Lower leg skin (tissue), 4 donors: ENCODE results near the gene GPRASP3. TPM values are rescaled to one million over a fixed set of nuclear protein-coding genes. Genes with fewer than 3 reads are reported as not detected.

Experiments
- DNase-seq, 2 donors: peaks; one replicate each; pipeline ENCODE4 v3.0.0-alpha.2; 2019; ENCODE audit warnings: low spot score in 2 of 2
- H3K4me3 ChIP-seq: fragments of 200-600 bp; sonication (generic); 2 replicates; pipeline ENCODE4 v1.5.1; 2017; ENCODE audit warnings: mild to moderate bottlenecking, low read depth; ENCODE audit not compliant: poor library complexity, severe bottlenecking
- CTCF ChIP-seq, 3 donors: fragments of 450-650 bp; IDR thresholded peaks; one replicate each; pipeline ENCODE4 v1.5.1; 2016; ENCODE audit warnings: antibody characterized with exemption in 3 of 3, mild to moderate bottlenecking in 3 of 3, moderate library complexity in 2 of 3
- POLR2A ChIP-seq, 2 donors: fragments of 450-650 bp; IDR thresholded peaks; one replicate each; pipeline ENCODE4 v1.6.1; 2016 to 2017; ENCODE audit warnings: antibody characterized with exemption in 2 of 2, mild to moderate bottlenecking in 1 of 2, moderate library complexity in 1 of 2
- WGBS, 2 donors: methylation state at CpG; one replicate each; pipeline ENCODE4 v1.1.5; 2018; 5-methylcytosine and 5-hydroxymethylcytosine counted together
- intact Hi-C: fragments of 100-400 bp; cut with DNase I; formaldehyde crosslinking; loops from one replicate; pipeline ENCODE4 v1.15.0; 2023; ENCODE audit warnings: low total_unique reads
- total RNA-seq, 4 donors: library from RNA; depleted of rRNA; stranded (reverse); fragments of >200 nt; gene quantifications; one replicate each; pipeline ENCODE4 v1.1.0, GENCODE V29; 2016

GPRASP3 gene
- total RNA-seq, 4 donors from 2014 or later: 2.6 to 3.8 (median 3.1) TPM

DNA sequence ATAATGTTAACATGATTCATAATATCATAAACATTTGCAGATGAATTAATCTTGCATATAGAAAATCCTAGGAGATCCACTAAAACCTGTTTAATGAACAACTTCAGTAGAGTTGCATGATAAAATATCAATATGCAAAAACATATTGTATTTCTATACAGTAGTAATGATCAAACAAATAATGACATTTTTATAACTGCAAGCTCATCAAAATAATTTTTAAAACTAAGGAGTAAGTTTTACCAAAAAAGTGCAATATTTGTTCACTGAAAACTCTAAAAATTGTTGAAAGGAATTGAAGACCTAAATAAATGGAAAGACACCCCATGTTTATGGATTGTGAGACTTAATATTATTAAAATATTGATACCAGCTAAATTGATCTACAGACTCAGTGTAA is 24.2 kb upstream of the GPRASP3 start:
- intact Hi-C loops: no loop called here
- no peak for TF ChIP-seq POLR2A (IDR thresholded peaks at IDR 0.05)
- TF ChIP-seq CTCF (IDR thresholded peaks at IDR 0.05): no peak
- no peak for DNase-seq
- H3K4me3 ChIP-seq: no peak overlapping the region

GRCh38 chrX:102697494-102697893 is 23.0 kb upstream of the GPRASP3 start:
- DNase-seq: no peak
- intact Hi-C loops: no loop called here
- TF ChIP-seq CTCF (IDR thresholded peaks at IDR 0.05): no peak
- no peak for TF ChIP-seq POLR2A (IDR thresholded peaks at IDR 0.05)
- no peak overlapping the region for H3K4me3 ChIP-seq

- intact Hi-C loops: no loop called here
- WGBS, 2 donors: 58 to 60% methylated on average over 2 of the region's 2 CpGs
- DNase-seq: no peak
- no peak overlapping the region for H3K4me3 ChIP-seq
- TF ChIP-seq POLR2A (IDR thresholded peaks at IDR 0.05) (no peak), CTCF (IDR thresholded peaks at IDR 0.05) (no peak)
Observed at GRCh38 chrX:102708900-102709299, 11.6 kb upstream of the GPRASP3 start.

- TF ChIP-seq POLR2A (IDR thresholded peaks at IDR 0.05) (no peak), CTCF (IDR thresholded peaks at IDR 0.05) (no peak)
- DNase-seq: peak in 1 of 2 donors; percentile 76
- WGBS, 2 donors: 0 to 45% methylated on average over 10 to 19 of the region's 19 CpGs
- peak overlapping the region; percentile 42 for H3K4me3 ChIP-seq
- intact Hi-C loops: no loop called here
Observed at GRCh38 chrX:102711872-102712215, 8.7 kb upstream of the GPRASP3 start.

GRCh38 chrX:102712216-102712966 is 8.2 kb upstream of the GPRASP3 start, which contains the start of gene GPRASP2:
Gene GPRASP2, plus strand, starts transcription at chrX:102712448. Its CDS starts 2,422 bp downstream, at chrX:102714870.
- peak; percentile 14 to 88 for DNase-seq
- intact Hi-C loops: no loop called here
- 0 to 53% methylated on average over 5 to 68 of the region's 68 CpGs for WGBS, 2 donors
- no peak for TF ChIP-seq CTCF (IDR thresholded peaks at IDR 0.05)
- no peak for TF ChIP-seq POLR2A (IDR thresholded peaks at IDR 0.05)
- H3K4me3 ChIP-seq: peak within 1 kb of the TSS; percentile 42
